ENCODE measurements around the gene ARHGEF12. TPM values are rescaled to one million over a fixed set of nuclear protein-coding genes. Genes with fewer than 3 reads are reported as not detected.

Gene ARHGEF12
- total and polyA plus RNA-seq, 4 donors = 19.0 to 243 (median 55.6) TPM

DNA sequence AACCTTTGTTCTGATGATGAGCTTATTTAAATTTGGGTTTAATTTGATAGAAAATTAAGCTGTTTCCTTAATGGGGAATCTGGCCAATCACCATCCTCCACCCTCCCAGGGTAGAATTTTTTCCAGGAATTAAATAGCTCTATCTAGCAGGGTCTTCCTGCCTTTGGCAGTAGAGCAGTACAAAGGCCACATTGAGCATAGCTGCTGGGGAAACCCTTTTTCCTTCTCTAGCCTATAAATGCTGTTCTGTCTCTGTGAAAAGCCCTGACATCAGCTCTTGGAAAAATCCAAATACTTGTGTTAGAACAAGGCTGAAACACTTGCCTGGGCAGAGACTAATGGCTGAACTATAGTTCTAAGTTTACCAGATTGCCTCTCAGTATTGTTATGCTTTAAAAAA, 55.1 kb downstream of the ARHGEF12 start:
- ATAC-seq (ENCODE audit: insufficient read depth, low FRiP score) (no peak), DNase-seq (peak; percentile 14 to 63 (median 49))
- H3K27ac ChIP-seq (ENCODE audit: low read depth in 1 of 2, low read length in 1 of 2) = peak overlapping the region in 1 of 2 donors; percentile 70
- H3K4me3 ChIP-seq = no peak overlapping the region
- H3K4me1 ChIP-seq (ENCODE audit: control insufficient read depth in 5 of 5, insufficient read depth in 5 of 5, low read length in 5 of 5) = peaks cover 0 to 20% (median 0%) of the 10 kb centered on the region in 5 donors
- no peaks in the 10 kb centered on the region for H3K27me3 ChIP-seq (ENCODE audit: control insufficient read depth in 3 of 3, insufficient read depth in 3 of 3, low read length in 2 of 3)
- H3K36me3 ChIP-seq (ENCODE audit: control insufficient read depth in 4 of 4, insufficient read depth in 4 of 4, low read length in 4 of 4) = no peaks in the 10 kb centered on the region
- H3K9ac ChIP-seq (ENCODE audit: insufficient read depth in 1 of 2, low read length in 2 of 2) = peak overlapping the region in 1 of 2 donors; percentile 21
- no peaks in the 10 kb centered on the region for H3K9me3 ChIP-seq (ENCODE audit: control insufficient read depth in 4 of 4, insufficient read depth in 3 of 4, low read length in 3 of 4)
- TF ChIP-seq, protein P1, sequence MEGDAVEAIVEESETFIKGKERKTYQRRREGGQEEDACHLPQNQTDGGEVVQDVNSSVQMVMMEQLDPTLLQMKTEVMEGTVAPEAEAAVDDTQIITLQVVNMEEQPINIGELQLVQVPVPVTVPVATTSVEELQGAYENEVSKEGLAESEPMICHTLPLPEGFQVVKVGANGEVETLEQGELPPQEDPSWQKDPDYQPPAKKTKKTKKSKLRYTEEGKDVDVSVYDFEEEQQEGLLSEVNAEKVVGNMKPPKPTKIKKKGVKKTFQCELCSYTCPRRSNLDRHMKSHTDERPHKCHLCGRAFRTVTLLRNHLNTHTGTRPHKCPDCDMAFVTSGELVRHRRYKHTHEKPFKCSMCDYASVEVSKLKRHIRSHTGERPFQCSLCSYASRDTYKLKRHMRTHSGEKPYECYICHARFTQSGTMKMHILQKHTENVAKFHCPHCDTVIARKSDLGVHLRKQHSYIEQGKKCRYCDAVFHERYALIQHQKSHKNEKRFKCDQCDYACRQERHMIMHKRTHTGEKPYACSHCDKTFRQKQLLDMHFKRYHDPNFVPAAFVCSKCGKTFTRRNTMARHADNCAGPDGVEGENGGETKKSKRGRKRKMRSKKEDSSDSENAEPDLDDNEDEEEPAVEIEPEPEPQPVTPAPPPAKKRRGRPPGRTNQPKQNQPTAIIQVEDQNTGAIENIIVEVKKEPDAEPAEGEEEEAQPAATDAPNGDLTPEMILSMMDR (IDR thresholded peaks at IDR 0.05; ENCODE audit: control extremely low read depth, extremely low read depth) = no peak

DNA sequence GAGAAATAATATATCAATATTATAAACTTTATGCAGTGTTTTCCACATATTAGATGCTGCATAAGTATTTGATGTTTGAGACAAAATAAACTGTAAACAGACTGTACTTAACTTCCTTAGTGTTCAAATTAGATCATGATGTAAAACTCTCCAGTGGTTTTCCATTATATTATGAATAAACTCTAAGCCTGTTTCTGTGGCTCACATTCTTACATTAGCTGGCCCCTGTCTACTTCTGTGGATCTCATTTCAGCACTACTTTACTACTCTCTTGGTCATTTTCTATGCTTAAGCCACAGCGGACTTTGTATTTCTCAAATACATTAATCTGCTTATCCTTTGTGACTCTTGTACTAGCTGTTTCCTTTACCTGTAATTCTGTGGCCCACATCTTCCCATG, 55.6 kb downstream of the ARHGEF12 start:
- DNase-seq = no peak
- no peak for ATAC-seq (ENCODE audit: insufficient read depth, low FRiP score)
- H3K4me1 ChIP-seq (ENCODE audit: control insufficient read depth in 5 of 5, insufficient read depth in 5 of 5, low read length in 5 of 5) = peaks cover 0 to 20% (median 0%) of the 10 kb centered on the region in 5 donors
- no peaks in the 10 kb centered on the region for H3K27me3 ChIP-seq (ENCODE audit: control insufficient read depth in 3 of 3, insufficient read depth in 3 of 3, low read length in 2 of 3)
- H3K9ac ChIP-seq (ENCODE audit: insufficient read depth in 1 of 2, low read length in 2 of 2) = no peak overlapping the region
- 87 to 90% methylated on average over 1 of the region's 1 CpG for WGBS, 2 donors
- H3K27ac ChIP-seq (ENCODE audit: low read depth in 1 of 2, low read length in 1 of 2) = peak overlapping the region in 1 of 2 donors; percentile 83
- no peak overlapping the region for H3K4me3 ChIP-seq
- TF ChIP-seq, protein P1 (IDR thresholded peaks at IDR 0.05; ENCODE audit: control extremely low read depth, extremely low read depth) = no peak
- no peaks in the 10 kb centered on the region for H3K9me3 ChIP-seq (ENCODE audit: control insufficient read depth in 4 of 4, insufficient read depth in 3 of 4, low read length in 3 of 4)
- H3K36me3 ChIP-seq (ENCODE audit: control insufficient read depth in 4 of 4, insufficient read depth in 4 of 4, low read length in 4 of 4) = no peaks in the 10 kb centered on the region

DNA sequence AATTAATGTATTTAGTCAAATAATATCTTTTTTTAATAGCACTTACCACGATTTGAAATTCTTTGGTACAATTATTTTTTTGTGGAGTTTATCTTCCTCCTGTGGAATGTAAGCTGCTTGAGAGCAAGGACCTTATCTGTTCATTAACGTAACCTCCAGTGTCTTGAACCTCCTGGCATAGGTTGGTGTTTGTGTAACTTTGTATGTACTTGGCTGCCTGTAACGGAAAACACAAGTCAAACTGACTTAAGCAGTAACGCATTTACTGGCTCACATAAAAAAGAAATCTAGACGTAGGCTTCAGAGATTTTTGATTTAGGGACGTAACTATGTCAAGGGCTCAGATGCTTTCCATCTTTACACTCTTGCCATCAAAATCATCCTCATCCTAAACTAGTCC, 56.1 kb downstream of the ARHGEF12 start:
- Histone ChIP-seq H3K4me1 (ENCODE audit: control insufficient read depth in 5 of 5, insufficient read depth in 5 of 5, low read length in 5 of 5) (peaks cover 0 to 20% (median 0%) of the 10 kb centered on the region in 5 donors), H3K4me3 (no peak overlapping the region), H3K9ac (ENCODE audit: insufficient read depth in 1 of 2, low read length in 2 of 2) (no peak overlapping the region), H3K27ac (ENCODE audit: low read depth in 1 of 2, low read length in 1 of 2) (peak overlapping the region in 1 of 2 donors; percentile 83), H3K36me3 (ENCODE audit: control insufficient read depth in 4 of 4, insufficient read depth in 4 of 4, low read length in 4 of 4) (no peaks in the 10 kb centered on the region), H3K27me3 (ENCODE audit: control insufficient read depth in 3 of 3, insufficient read depth in 3 of 3, low read length in 2 of 3) (no peaks in the 10 kb centered on the region), H3K9me3 (ENCODE audit: control insufficient read depth in 4 of 4, insufficient read depth in 3 of 4, low read length in 3 of 4) (no peaks in the 10 kb centered on the region)
- TF ChIP-seq, protein P1 (IDR thresholded peaks at IDR 0.05; ENCODE audit: control extremely low read depth, extremely low read depth) = no peak
- 59 to 74% methylated on average over 6 of the region's 6 CpGs for WGBS, 2 donors
- DNase-seq = peak in 1 of 3 donors; percentile 20
- no peak for ATAC-seq (ENCODE audit: insufficient read depth, low FRiP score)

DNA sequence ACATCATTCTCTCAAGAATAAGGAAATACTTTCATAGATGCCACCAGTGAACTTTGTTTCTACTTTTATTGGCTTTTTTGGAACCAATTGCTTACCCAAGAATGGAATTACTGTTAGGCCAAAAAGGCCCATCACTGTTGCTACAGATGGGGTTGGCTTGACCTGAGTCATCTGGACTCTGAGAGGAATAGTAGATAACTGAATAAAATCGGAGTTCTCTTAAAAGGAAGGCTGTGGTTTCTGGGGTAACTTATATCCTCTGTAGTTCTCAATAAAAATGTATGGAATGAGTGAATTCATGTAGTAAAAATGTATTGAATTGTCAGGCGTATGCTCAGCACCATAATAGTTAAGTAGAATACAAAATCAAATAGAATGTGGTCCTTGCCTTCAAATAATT, 56.6 kb downstream of the ARHGEF12 start:
- ATAC-seq (ENCODE audit: insufficient read depth, low FRiP score) (no peak), DNase-seq (no peak)
- Histone ChIP-seq H3K27me3 (ENCODE audit: control insufficient read depth in 3 of 3, insufficient read depth in 3 of 3, low read length in 2 of 3) (no peaks in the 10 kb centered on the region), H3K9ac (ENCODE audit: insufficient read depth in 1 of 2, low read length in 2 of 2) (no peak overlapping the region), H3K4me1 (ENCODE audit: control insufficient read depth in 5 of 5, insufficient read depth in 5 of 5, low read length in 5 of 5) (peaks cover 0 to 20% (median 0%) of the 10 kb centered on the region in 5 donors), H3K4me3 (no peak overlapping the region), H3K36me3 (ENCODE audit: control insufficient read depth in 4 of 4, insufficient read depth in 4 of 4, low read length in 4 of 4) (no peaks in the 10 kb centered on the region), H3K9me3 (ENCODE audit: control insufficient read depth in 4 of 4, insufficient read depth in 3 of 4, low read length in 3 of 4) (no peaks in the 10 kb centered on the region), H3K27ac (ENCODE audit: low read depth in 1 of 2, low read length in 1 of 2) (no peak overlapping the region)
- TF ChIP-seq, protein P1 (IDR thresholded peaks at IDR 0.05; ENCODE audit: control extremely low read depth, extremely low read depth) = no peak
- 92 to 94% methylated on average over 2 of the region's 2 CpGs for WGBS, 2 donors

Measured in lung (tissue), 12 donors.